AG09309 (cell line): ENCODE data around the gene NOP14.

Experiments used
- DNase-seq: peaks from one replicate; pipeline ENCODE4 v3.0.0-alpha.2; 2010; ENCODE audit warnings: low read depth
- H3K4me3 ChIP-seq: 2 replicates; pipeline ENCODE4 v1.5.1; 2011; ENCODE audit warnings: mild to moderate bottlenecking, low read depth, low read length, moderate library complexity; ENCODE audit not compliant: control insufficient read depth
- TF ChIP-seq, protein P1 (sequence below): IDR thresholded peaks from 2 replicates; pipeline ENCODE4 v1.5.1; 2011; ENCODE audit warnings: mild to moderate bottlenecking, low read depth, low read length, inconsistent platforms; ENCODE audit not compliant: insufficient read depth, control insufficient read depth; ENCODE audit errors: missing control alignments

The NOP14 gene

GRCh38 chr4:2977211-2978088 lies 14.2 kb upstream of the NOP14 start:
- TF ChIP-seq, protein P1, sequence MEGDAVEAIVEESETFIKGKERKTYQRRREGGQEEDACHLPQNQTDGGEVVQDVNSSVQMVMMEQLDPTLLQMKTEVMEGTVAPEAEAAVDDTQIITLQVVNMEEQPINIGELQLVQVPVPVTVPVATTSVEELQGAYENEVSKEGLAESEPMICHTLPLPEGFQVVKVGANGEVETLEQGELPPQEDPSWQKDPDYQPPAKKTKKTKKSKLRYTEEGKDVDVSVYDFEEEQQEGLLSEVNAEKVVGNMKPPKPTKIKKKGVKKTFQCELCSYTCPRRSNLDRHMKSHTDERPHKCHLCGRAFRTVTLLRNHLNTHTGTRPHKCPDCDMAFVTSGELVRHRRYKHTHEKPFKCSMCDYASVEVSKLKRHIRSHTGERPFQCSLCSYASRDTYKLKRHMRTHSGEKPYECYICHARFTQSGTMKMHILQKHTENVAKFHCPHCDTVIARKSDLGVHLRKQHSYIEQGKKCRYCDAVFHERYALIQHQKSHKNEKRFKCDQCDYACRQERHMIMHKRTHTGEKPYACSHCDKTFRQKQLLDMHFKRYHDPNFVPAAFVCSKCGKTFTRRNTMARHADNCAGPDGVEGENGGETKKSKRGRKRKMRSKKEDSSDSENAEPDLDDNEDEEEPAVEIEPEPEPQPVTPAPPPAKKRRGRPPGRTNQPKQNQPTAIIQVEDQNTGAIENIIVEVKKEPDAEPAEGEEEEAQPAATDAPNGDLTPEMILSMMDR = no peak
- DNase-seq = peak; percentile 17
- no peak overlapping the region for H3K4me3 ChIP-seq

GRCh38 chr4:2971275-2971674 lies 8.1 kb upstream of the NOP14 start:
- TF ChIP-seq, protein P1 = no peak
- DNase-seq = no peak
- no peak overlapping the region for H3K4me3 ChIP-seq

DNA sequence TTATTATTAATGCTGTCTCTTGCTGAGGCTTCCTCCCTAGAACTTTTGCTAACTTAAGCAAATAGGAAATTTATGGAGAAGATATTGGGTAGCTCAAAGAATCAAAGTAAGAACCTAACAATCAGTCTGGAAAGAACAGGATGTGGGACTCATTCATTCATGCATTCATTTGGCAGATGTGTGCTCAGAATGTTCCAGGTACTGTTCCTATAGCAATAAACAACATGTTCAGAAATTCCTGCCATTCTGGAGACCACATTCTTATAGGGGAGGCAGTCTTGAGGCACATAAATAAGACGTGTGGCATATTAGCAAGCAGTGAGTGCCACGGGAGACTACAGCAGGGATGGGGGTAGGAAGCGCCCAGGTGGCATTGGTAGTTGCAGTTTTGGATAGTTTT lies 5.2 kb upstream of the NOP14 start:
- DNase-seq = no peak
- no peak overlapping the region for H3K4me3 ChIP-seq
- TF ChIP-seq, protein P1 = no peak

GRCh38 chr4:2965262-2965661 lies 2.1 kb upstream of the NOP14 start:
- TF ChIP-seq, protein P1 = no peak
- no peak for DNase-seq
- no peak overlapping the region for H3K4me3 ChIP-seq

DNA sequence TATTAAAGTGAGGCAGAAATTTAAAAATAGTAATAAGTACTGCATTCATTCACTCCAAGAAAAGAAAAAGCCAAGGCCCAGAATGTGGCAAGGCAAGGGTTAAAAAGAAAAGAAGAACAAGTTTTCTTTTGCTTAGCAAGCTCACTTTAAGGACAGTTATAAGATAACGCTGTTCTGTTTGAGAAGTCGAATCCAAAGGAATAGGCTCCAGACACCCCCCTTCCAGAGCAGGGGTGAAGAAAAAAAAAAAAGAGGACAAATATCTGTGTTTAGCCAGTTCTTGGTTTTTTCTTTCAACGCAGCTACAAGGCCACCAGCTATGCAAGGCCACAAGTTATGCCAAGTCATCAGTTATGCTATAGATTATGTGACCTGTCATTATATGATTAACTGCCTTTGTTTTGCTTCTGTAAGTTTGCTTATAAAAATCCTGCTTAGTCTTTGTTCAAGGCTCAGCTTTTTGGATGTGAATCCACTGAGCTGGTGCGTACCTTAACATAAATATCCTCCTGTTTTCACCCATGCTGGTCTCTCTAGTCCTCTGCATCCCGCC lies 1.6 kb upstream of the NOP14 start:
- DNase-seq = no peak
- peak overlapping the region; percentile 95; the same call in 1 of the 2 replicates for H3K4me3 ChIP-seq
- TF ChIP-seq, protein P1 = no peak

GRCh38 chr4:2963966-2964471 lies 813 bp upstream of the NOP14 start:
- no peak for DNase-seq
- H3K4me3 ChIP-seq = peak overlapping the region; percentile 95
- TF ChIP-seq, protein P1 = no peak
